GM23248 (cell line): ENCODE measurements around the gene HIGD1A. TPM values are rescaled to one million over a fixed set of nuclear protein-coding genes. Genes with fewer than 3 reads are reported as not detected.

Source experiments
- DNase-seq: peaks from one replicate; pipeline ENCODE4 v3.0.0-alpha.2; 2015
- H2AFZ ChIP-seq: fragments of 200-600 bp; sonication (generic); 2 replicates; pipeline ENCODE4 v1.6.1; 2016; ENCODE audit warnings: antibody characterized with exemption
- H3F3A ChIP-seq: fragments of 200-600 bp; sonication (generic); 2 replicates; pipeline ENCODE4 v1.6.1; 2016; ENCODE audit warnings: mild to moderate bottlenecking, antibody characterized with exemption, mixed run types; ENCODE audit not compliant: insufficient read depth
- H3K27ac ChIP-seq: fragments of 200-600 bp; sonication (generic); 2 replicates; pipeline ENCODE4 v1.5.1; 2016; ENCODE audit warnings: mild to moderate bottlenecking
- H3K27me3 ChIP-seq: fragments of 200-600 bp; sonication (generic); replicated peaks from 2 replicates; pipeline ENCODE4 v1.6.1; 2016; ENCODE audit warnings: mild to moderate bottlenecking; ENCODE audit not compliant: insufficient read depth
- H3K36me3 ChIP-seq: fragments of 200-600 bp; sonication (generic); 2 replicates; pipeline ENCODE4 v1.6.1; 2016; ENCODE audit warnings: low read depth, mild to moderate bottlenecking
- H3K4me1 ChIP-seq: fragments of 200-600 bp; sonication (generic); 2 replicates; pipeline ENCODE4 v1.6.1; 2016; ENCODE audit warnings: mild to moderate bottlenecking; ENCODE audit not compliant: insufficient read depth
- H3K4me2 ChIP-seq: fragments of 200-600 bp; sonication (generic); one replicate; pipeline ENCODE4 v1.6.1; 2016; ENCODE audit warnings: mild to moderate bottlenecking; ENCODE audit not compliant: unreplicated experiment
- H3K4me3 ChIP-seq: fragments of 200-600 bp; sonication (generic); 2 replicates; pipeline ENCODE4 v1.5.1; 2016; ENCODE audit warnings: mild to moderate bottlenecking
- H3K79me2 ChIP-seq: fragments of 200-600 bp; sonication (generic); 2 replicates; pipeline ENCODE4 v1.6.1; 2016; ENCODE audit warnings: mild to moderate bottlenecking; ENCODE audit not compliant: insufficient read depth
- H3K9ac ChIP-seq: fragments of 200-600 bp; sonication (generic); 2 replicates; pipeline ENCODE4 v1.6.1; 2016; ENCODE audit warnings: mild to moderate bottlenecking
- H3K9me2 ChIP-seq: fragments of 200-600 bp; sonication (generic); 2 replicates; pipeline ENCODE4 v1.6.1; 2016; ENCODE audit warnings: mixed run types, mild to moderate bottlenecking, moderate library complexity; ENCODE audit not compliant: insufficient read depth
- H3K9me3 ChIP-seq: fragments of 200-600 bp; sonication (generic); one replicate; pipeline ENCODE4 v1.6.1; 2017; ENCODE audit warnings: low read depth
- H4K20me1 ChIP-seq: fragments of 200-600 bp; sonication (generic); 2 replicates; pipeline ENCODE4 v1.6.0; 2016; ENCODE audit not compliant: insufficient read depth
- EZH2 ChIP-seq: fragments of 200-600 bp; sonication (generic); IDR thresholded peaks from 2 replicates; pipeline ENCODE4 v1.6.1; 2018; ENCODE audit warnings: antibody characterized with exemption, mild to moderate bottlenecking; ENCODE audit not compliant: insufficient read depth, poor library complexity, severe bottlenecking
- EZH2phosphoT487 ChIP-seq: fragments of 200-600 bp; sonication (generic); IDR thresholded peaks from 2 replicates; pipeline ENCODE4 v1.6.1; 2018; ENCODE audit warnings: antibody characterized with exemption, moderate library complexity, mild to moderate bottlenecking, low read depth; ENCODE audit not compliant: insufficient read depth
- WGBS, 2 experiments: methylation state at CpG; one replicate each; pipeline ENCODE4 v1.1.6; 2015 to 2017; ENCODE audit warnings: low lambda C conversion rate in 2 of 2, low coverage in 1 of 2; ENCODE audit errors: missing lambda C conversion rate in 2 of 2; 5-methylcytosine and 5-hydroxymethylcytosine counted together
- in situ Hi-C: fragments of 300-500 bp; cut with MboI; formaldehyde crosslinking; loops from 2 replicates; pipeline ENCODE4 v1.15.0; 2020
- polyA plus RNA-seq: library from polyadenylated mRNA; unstranded; fragments of >200 nt; fragmentation: Nextera tagmentation; extraction: Ambion mirVana; gene quantifications from 2 replicates; pipeline ENCODE4 v1.2.1, GENCODE V29; 2016
- total RNA-seq: library from RNA; depleted of rRNA; stranded (reverse); fragments of >200 nt; shearing (Covaris generic); gene quantifications from 2 replicates; pipeline ENCODE4 v1.2.3, GENCODE V29; 2014

HIGD1A gene
- total and polyA plus RNA-seq, 2 experiments from 2014 or later = 173 to 217 TPM

GRCh38 chr3:42780892-42781700, 23.2 kb downstream of the HIGD1A start:
- no peak overlapping the region for H3K27ac ChIP-seq
- TF ChIP-seq EZH2phosphoT487 = no peak
- no peak overlapping the region for H3K4me2 ChIP-seq
- H3F3A ChIP-seq = peaks cover 34% of the 10 kb centered on the region
- H3K9me3 ChIP-seq = no peaks in the 10 kb centered on the region
- H3K4me3 ChIP-seq = no peak overlapping the region
- in situ Hi-C loops = no loop called here
- H2AFZ ChIP-seq = no peak overlapping the region
- H3K36me3 ChIP-seq = peaks cover 16% of the 10 kb centered on the region
- peak; percentile 80 for DNase-seq
- H3K9me2 ChIP-seq = no peaks in the 10 kb centered on the region
- 52 to 55% methylated on average over 11 of the region's 11 CpGs for WGBS, 2 experiments
- no peaks in the 10 kb centered on the region for H3K79me2 ChIP-seq
- H4K20me1 ChIP-seq = no peaks in the 10 kb centered on the region
- no peaks in the 10 kb centered on the region for H3K27me3 ChIP-seq
- no peak overlapping the region for H3K9ac ChIP-seq
- peaks cover 12% of the 10 kb centered on the region for H3K4me1 ChIP-seq

- Histone ChIP-seq H3K9me3 (no peaks in the 10 kb centered on the region), H3K4me2 (no peak overlapping the region), H3K4me1 (peaks cover 12% of the 10 kb centered on the region), H3K4me3 (no peak overlapping the region), H3K79me2 (no peaks in the 10 kb centered on the region), H3K9me2 (no peaks in the 10 kb centered on the region), H3K27me3 (no peaks in the 10 kb centered on the region), H3K9ac (no peak overlapping the region), H3K36me3 (peaks cover 10% of the 10 kb centered on the region), H4K20me1 (no peaks in the 10 kb centered on the region), H3F3A (peaks cover 34% of the 10 kb centered on the region), H2AFZ (no peak overlapping the region), H3K27ac (no peak overlapping the region)
- in situ Hi-C loops = no loop called here
- DNase-seq = no peak
- TF ChIP-seq EZH2 = no peak
- 79 to 83% methylated on average over 3 of the region's 3 CpGs for WGBS, 2 experiments
Measured at GRCh38 chr3:42780398-42780797, 23.9 kb downstream of the HIGD1A start.

- no peak overlapping the region for H3K4me3 ChIP-seq
- TF ChIP-seq EZH2phosphoT487 (no peak), EZH2 (no peak)
- no peaks in the 10 kb centered on the region for H4K20me1 ChIP-seq
- no peaks in the 10 kb centered on the region for H3K27me3 ChIP-seq
- H2AFZ ChIP-seq = no peak overlapping the region
- H3K4me1 ChIP-seq = peaks cover 15% of the 10 kb centered on the region
- H3F3A ChIP-seq = peaks cover 34% of the 10 kb centered on the region
- peak overlapping the region; percentile 30 for H3K4me2 ChIP-seq
- WGBS, 2 experiments = 31 to 38% methylated on average over 2 of the region's 2 CpGs
- H3K9ac ChIP-seq = peak overlapping the region; percentile 39; the same call in 1 of the 2 replicates
- H3K27ac ChIP-seq = peak overlapping the region; percentile 63
- H3K79me2 ChIP-seq = no peaks in the 10 kb centered on the region
- H3K9me3 ChIP-seq = no peaks in the 10 kb centered on the region
- H3K9me2 ChIP-seq = no peaks in the 10 kb centered on the region
- H3K36me3 ChIP-seq = peaks cover 9% of the 10 kb centered on the region
- in situ Hi-C loops = no loop called here
- DNase-seq = peak; percentile 62
Measured at GRCh38 chr3:42778644-42779043, 25.6 kb downstream of the HIGD1A start.

- H3K4me3 ChIP-seq = peak overlapping the region; percentile 87
- peak overlapping the region; percentile 24 for H3K27ac ChIP-seq
- no peaks in the 10 kb centered on the region for H3K79me2 ChIP-seq
- no peaks in the 10 kb centered on the region for H3K9me2 ChIP-seq
- H3K4me2 ChIP-seq = peak overlapping the region; percentile 91
- TF ChIP-seq EZH2 = no peak
- no peak for TF ChIP-seq EZH2phosphoT487
- H3K4me1 ChIP-seq = peaks cover 10% of the 10 kb centered on the region; the same call in 1 of the 2 replicates
- WGBS, 2 experiments = 14% methylated on average over 6 of the region's 6 CpGs
- no peaks in the 10 kb centered on the region for H3K36me3 ChIP-seq
- DNase-seq = no peak
- in situ Hi-C loops = no loop called here
- H3K9ac ChIP-seq = peak overlapping the region; percentile 79
- peak overlapping the region; percentile 93 for H2AFZ ChIP-seq
- no peaks in the 10 kb centered on the region for H3K9me3 ChIP-seq
- peaks cover 3% of the 10 kb centered on the region; the same call in 1 of the 2 replicates for H3F3A ChIP-seq
- H3K27me3 ChIP-seq = no peaks in the 10 kb centered on the region
- no peaks in the 10 kb centered on the region for H4K20me1 ChIP-seq
Measured at GRCh38 chr3:42773409-42773751, 30.9 kb downstream of the HIGD1A start.
